ENCODE data around the gene ADRA2B. TPM values are rescaled to one million over a fixed set of nuclear protein-coding genes. Genes with fewer than 3 reads are reported as not detected.
"Not testable (repeated sequence)": the region's sequence is repeated elsewhere in the genome, so short reads cannot be mapped to it uniquely, and the experiment has no call there.

ADRA2B gene
- total RNA-seq, 4 donors from 2014 or later = 0.42 to 2.4 (median 0.97) TPM

- intact Hi-C loops (cut with DNase I; ENCODE audit: low total_unique reads) = no loop called here
- H3K4me3 ChIP-seq (ENCODE audit: low read depth, poor library complexity, severe bottlenecking) = no peak overlapping the region
- no peak for TF ChIP-seq CTCF (IDR thresholded peaks at IDR 0.05)
- no peak for TF ChIP-seq POLR2A (IDR thresholded peaks at IDR 0.05)
- WGBS, 2 donors = 85 to 86% methylated on average over 17 to 18 of the region's 19 CpGs
- peak; percentile 6 to 79 for DNase-seq (ENCODE audit: low spot score in 2 of 2)
These were observed 27.7 kb downstream of the ADRA2B start for GRCh38 chr2:96088340-96089335.

GRCh38 chr2:96087130-96087529 lies 29.2 kb downstream of the ADRA2B start:
- intact Hi-C loops (cut with DNase I; ENCODE audit: low total_unique reads) = no loop called here
- TF ChIP-seq CTCF (IDR thresholded peaks at IDR 0.05) (no peak), POLR2A (IDR thresholded peaks at IDR 0.05) (no peak)
- no peak for DNase-seq (ENCODE audit: low spot score in 2 of 2)
- WGBS, 2 donors = 67 to 71% methylated on average over 2 of the region's 2 CpGs
- H3K4me3 ChIP-seq (ENCODE audit: low read depth, poor library complexity, severe bottlenecking) = no peak overlapping the region

GRCh38 chr2:96085541-96086355 lies 30.6 kb downstream of the ADRA2B start:
- whole genome bisulfite sequencing, 2 donors = 93 to 97% methylated on average over 12 of the region's 12 CpGs
- no peak overlapping the region for H3K4me3 ChIP-seq (ENCODE audit: low read depth, poor library complexity, severe bottlenecking)
- TF ChIP-seq CTCF (IDR thresholded peaks at IDR 0.05) (no peak), POLR2A (IDR thresholded peaks at IDR 0.05) (no peak)
- DNase-seq (ENCODE audit: low spot score in 2 of 2) = peak in 1 of 2 donors; percentile 63
- intact Hi-C loops (cut with DNase I; ENCODE audit: low total_unique reads) = no loop called here

DNA sequence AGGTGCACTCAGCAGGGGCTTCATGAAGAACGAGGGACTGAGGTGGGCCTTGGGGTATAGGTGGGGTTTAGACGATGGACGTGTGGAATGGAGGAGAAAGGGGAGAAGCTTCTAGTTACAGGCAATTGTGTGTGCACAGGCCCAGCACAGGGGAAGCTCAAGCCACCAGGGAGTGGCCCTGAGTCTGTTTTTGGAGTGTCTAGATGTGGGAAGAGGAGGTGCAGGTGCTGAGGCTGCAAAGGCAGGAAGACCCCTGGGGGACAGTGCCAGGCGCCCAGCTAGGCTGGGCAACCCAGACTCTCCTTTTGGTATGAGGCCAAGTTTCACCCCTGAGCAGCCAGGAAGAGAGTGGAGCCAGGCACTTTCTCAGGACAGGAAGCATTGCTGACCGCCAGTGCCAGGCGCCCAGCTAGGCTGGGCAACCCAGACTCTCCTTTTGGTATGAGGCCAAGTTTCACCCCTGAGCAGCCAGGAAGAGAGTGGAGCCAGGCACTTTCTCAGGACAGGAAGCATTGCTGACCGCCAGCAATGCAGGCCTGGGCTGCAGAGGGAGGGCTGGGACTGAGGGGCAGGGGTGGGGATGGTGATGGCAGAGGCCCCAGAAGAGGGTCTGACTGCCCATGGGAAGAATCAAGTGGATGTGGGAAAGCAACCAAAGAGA lies 31.4 kb downstream of the ADRA2B start:
- WGBS, 2 donors = 82 to 85% methylated on average over 5 of the region's 7 CpGs
- peak in 1 of 2 donors; percentile 1 for DNase-seq (ENCODE audit: low spot score in 2 of 2)
- intact Hi-C loops (cut with DNase I; ENCODE audit: low total_unique reads); H3K4me3 ChIP-seq (ENCODE audit: low read depth, poor library complexity, severe bottlenecking): not testable (repeated sequence)

DNA sequence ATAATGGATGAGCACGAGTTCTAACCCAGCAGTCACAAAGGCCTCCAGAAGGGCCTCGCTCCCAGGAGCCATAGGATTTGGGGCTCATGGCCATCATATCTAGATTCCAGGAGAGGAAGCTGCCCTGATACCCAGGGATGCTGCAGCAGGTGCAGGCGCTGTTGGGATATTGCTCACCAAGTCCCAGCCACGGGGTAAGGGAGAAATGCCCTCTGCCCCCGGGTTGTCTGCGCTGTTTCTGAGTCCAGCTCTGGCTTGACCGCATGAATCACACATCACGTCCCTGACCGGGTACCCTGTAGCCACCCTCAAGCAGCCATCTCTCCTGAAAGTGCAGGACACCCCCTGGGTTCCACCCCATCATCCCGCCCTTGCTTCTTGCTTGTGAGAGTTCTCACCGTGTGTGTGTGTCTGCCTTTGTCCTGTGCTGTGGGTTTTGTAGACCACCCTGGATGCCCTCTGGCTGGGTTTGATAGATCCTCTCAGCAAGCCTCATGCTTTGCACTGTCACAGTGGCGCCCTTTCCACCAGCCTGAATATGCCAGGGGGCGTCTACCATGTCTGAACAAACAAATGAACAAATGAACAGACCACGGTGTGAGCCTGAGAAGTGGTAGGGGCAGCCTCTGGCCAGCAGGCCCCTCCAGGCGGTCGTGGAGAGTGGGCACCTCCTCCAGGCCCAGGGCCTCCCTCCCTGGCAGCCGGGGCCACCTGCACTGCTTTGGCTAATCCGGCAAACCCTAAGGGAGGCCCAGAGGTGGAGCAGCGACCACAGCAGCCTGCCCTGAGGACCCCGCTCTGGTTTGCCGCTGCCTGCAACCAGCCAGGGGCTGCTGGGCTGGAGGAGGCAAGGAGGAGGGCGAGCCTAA lies 32.1 kb downstream of the ADRA2B start:
- DNase-seq (ENCODE audit: low spot score in 2 of 2) = peak; percentile 11 to 78
- TF ChIP-seq CTCF (IDR thresholded peaks at IDR 0.05) (no peak), POLR2A (IDR thresholded peaks at IDR 0.05) (no peak)
- no peak overlapping the region for H3K4me3 ChIP-seq (ENCODE audit: low read depth, poor library complexity, severe bottlenecking)
- intact Hi-C loops (cut with DNase I; ENCODE audit: low total_unique reads) = no loop called here
- WGBS, 2 donors = 89 to 94% methylated on average over 19 to 22 of the region's 22 CpGs

Measured in lower leg skin (tissue), 4 donors.